HepG2 (cell line): ENCODE results near the gene R3HDM4. TPM values are rescaled to one million over a fixed set of nuclear protein-coding genes. Genes with fewer than 3 reads are reported as not detected.
A peak's percentile ranks its signal among the peaks of the same experiment; 100 is the strongest.

ENCODE experiments used
- CENPT ChIP-seq: sonication (generic); formaldehyde crosslinking; IDR thresholded peaks from 2 replicates; pipeline ENCODE4 v1.8.0; 2022; ENCODE audit warnings: low read depth, mild to moderate bottlenecking, moderate library complexity, missing genetic modification reagents
- DNMT1 ChIP-seq: sonication (generic); formaldehyde crosslinking; IDR thresholded peaks from 2 replicates; pipeline ENCODE4 v1.5.1; 2020; ENCODE audit warnings: mild to moderate bottlenecking, missing genetic modification reagents
- KDM6A ChIP-seq: IDR thresholded peaks from 2 replicates; pipeline ENCODE4 v1.6.1; 2016; ENCODE audit warnings: low read depth
- KIAA2018 ChIP-seq: sonication (generic); formaldehyde crosslinking; IDR thresholded peaks from 2 replicates; pipeline ENCODE4 v1.5.0; 2020; ENCODE audit warnings: mild to moderate bottlenecking, missing genetic modification reagents, borderline replicate concordance
- MAFF ChIP-seq: IDR thresholded peaks from 2 replicates; pipeline ENCODE4 v1.6.1; 2011; ENCODE audit warnings: low read depth, low read length, improper control_type of control experiment
- RBM39 ChIP-seq: fragments of 200-400 bp; formaldehyde crosslinking; IDR thresholded peaks from one replicate; pipeline ENCODE4 v1.6.1; 2018; ENCODE audit warnings: antibody characterized with exemption, mild to moderate bottlenecking, low read depth, low read length; ENCODE audit not compliant: poor library complexity, severe bottlenecking
- SOX13 ChIP-seq, 3 experiments: fragments of 450-650 bp in 1 of 3; sonication (generic) in 1 of 3; formaldehyde crosslinking in 1 of 3; IDR thresholded peaks in 2 of 3; conservative IDR thresholded peaks in 1 of 3; 2 replicates each; pipeline versions ENCODE4 v1.5.0 to v1.6.1; 2016 to 2020; ENCODE audit warnings: antibody characterized with exemption in 1 of 3, mild to moderate bottlenecking in 1 of 3, missing compliant biosample characterization in 1 of 3, missing genetic modification reagents in 1 of 3, moderate library complexity in 1 of 3
- ZNF484 ChIP-seq: sonication (generic); formaldehyde crosslinking; IDR thresholded peaks from 2 replicates; pipeline ENCODE4 v1.5.1; 2020; ENCODE audit warnings: mild to moderate bottlenecking, low read depth, missing genetic modification reagents, borderline replicate concordance
- ZNF512B ChIP-seq: sonication (generic); formaldehyde crosslinking; IDR thresholded peaks from 2 replicates; pipeline ENCODE4 v1.5.1; 2020; ENCODE audit warnings: missing genetic modification reagents, mild to moderate bottlenecking, borderline replicate concordance
- ZNF567 ChIP-seq: sonication (generic); formaldehyde crosslinking; IDR thresholded peaks from 2 replicates; pipeline ENCODE4 v1.8.1; 2023; ENCODE audit warnings: mild to moderate bottlenecking, missing genetic modification reagents, borderline replicate concordance
- ZNF629 ChIP-seq: sonication (generic); formaldehyde crosslinking; conservative IDR thresholded peaks from 2 replicates; pipeline ENCODE4 v1.5.0; 2020; ENCODE audit warnings: missing genetic modification reagents
- polyA plus RNA-seq, 8 experiments: library from polyadenylated mRNA; depleted of rRNA in 3 of 8; stranded (reverse) in 7 of 8; unstranded in 1 of 8; fragments of >200 nt; fragmentation: Illumina TruSeq in 4 of 8; extraction: Trizol in 4 of 8; gene quantifications; 2 replicates each; pipeline versions ENCODE4 v1.2.1 to v1.2.3, GENCODE V29; 2011 to 2016; ENCODE audit warnings: low read depth in 4 of 8, missing spikeins in 1 of 8, mixed read lengths in 1 of 8; ENCODE audit not compliant: insufficient read depth in 1 of 8
- total RNA-seq, 5 experiments: library from RNA; depleted of rRNA; stranded (reverse); fragments of >200 nt; fragmentation: Illumina TruSeq; extraction: Trizol; gene quantifications; 2 replicates each; pipeline ENCODE4 v1.2.3, GENCODE V29; 2016; ENCODE audit warnings: low read depth in 1 of 5
- TF ChIP-seq, protein P1 (sequence below): sonication (generic); formaldehyde crosslinking; IDR thresholded peaks from 2 replicates; pipeline ENCODE4 v1.4.0; 2020; ENCODE audit warnings: mild to moderate bottlenecking, missing genetic modification reagents

The R3HDM4 gene
- total and polyA plus RNA-seq, 2 of the 13 experiments (the other 11 are each of a cell fraction or from before 2014, with no cell fraction given), result 26.2 to 26.9 TPM

GRCh38 chr19:952680-953444, 39.8 kb upstream of the R3HDM4 start (continued):
- TF ChIP-seq, protein P1, sequence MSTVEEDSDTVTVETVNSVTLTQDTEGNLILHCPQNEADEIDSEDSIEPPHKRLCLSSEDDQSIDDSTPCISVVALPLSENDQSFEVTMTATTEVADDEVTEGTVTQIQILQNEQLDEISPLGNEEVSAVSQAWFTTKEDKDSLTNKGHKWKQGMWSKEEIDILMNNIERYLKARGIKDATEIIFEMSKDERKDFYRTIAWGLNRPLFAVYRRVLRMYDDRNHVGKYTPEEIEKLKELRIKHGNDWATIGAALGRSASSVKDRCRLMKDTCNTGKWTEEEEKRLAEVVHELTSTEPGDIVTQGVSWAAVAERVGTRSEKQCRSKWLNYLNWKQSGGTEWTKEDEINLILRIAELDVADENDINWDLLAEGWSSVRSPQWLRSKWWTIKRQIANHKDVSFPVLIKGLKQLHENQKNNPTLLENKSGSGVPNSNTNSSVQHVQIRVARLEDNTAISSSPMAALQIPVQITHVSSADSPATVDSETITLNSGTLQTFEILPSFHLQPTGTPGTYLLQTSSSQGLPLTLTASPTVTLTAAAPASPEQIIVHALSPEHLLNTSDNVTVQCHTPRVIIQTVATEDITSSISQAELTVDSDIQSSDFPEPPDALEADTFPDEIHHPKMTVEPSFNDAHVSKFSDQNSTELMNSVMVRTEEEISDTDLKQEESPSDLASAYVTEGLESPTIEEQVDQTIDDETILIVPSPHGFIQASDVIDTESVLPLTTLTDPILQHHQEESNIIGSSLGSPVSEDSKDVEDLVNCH (CRISPR knock-in tag), result no peak
- peak; percentile 100 for TF ChIP-seq KDM6A
- TF ChIP-seq SOX13 (IDR thresholded peaks at IDR 0.05), result peak; percentile 89
- peak; percentile 82 to 88; a peak in 2 of 4 replicates for TF ChIP-seq SOX13 (CRISPR knock-in tag; conservative IDR thresholded peaks at IDR 0.05 in 1 of 2, IDR thresholded peaks at IDR 0.05 in 1 of 2)
- TF ChIP-seq CENPT (CRISPR knock-in tag), result no peak
- peak; percentile 90 for TF ChIP-seq ZNF567 (CRISPR knock-in tag)
- TF ChIP-seq DNMT1 (CRISPR knock-in tag), result no peak
- TF ChIP-seq ZNF484 (CRISPR knock-in tag), result no peak
- no peak for TF ChIP-seq ZNF512B (CRISPR knock-in tag)
- TF ChIP-seq KIAA2018 (CRISPR knock-in tag), result peak; percentile 43; the same call in 1 of the 2 replicates
- TF ChIP-seq MAFF, result no peak
- peak; percentile 41 for TF ChIP-seq ZNF629 (CRISPR knock-in tag)
- peak; percentile 95 for TF ChIP-seq RBM39
